ENCODE measurements around the gene PBRM1. TPM values are rescaled to one million over a fixed set of nuclear protein-coding genes. Genes with fewer than 3 reads are reported as not detected.
A peak's percentile ranks its signal among the peaks of the same experiment; 100 is the strongest.

The PBRM1 gene
- total RNA-seq, 1 experiment from 2014 or later, result 74.2 TPM

GRCh38 chr3:52539010-52539653 lies 146.6 kb downstream of the PBRM1 start:
- H3K4me3 Mint-ChIP-seq, result peak overlapping the region; percentile 0 to 24; a peak in 2 of 5 replicates
- Histone ChIP-seq H3K79me1 (ENCODE audit: insufficient read depth, low read depth, low read length, poor library complexity, severe bottlenecking) (peaks cover 6% of the 10 kb centered on the region), H3K56ac (ENCODE audit: insufficient read length, low read depth, low read length) (no peak overlapping the region), H2AK5ac (ENCODE audit: insufficient read length, low read length) (no peak overlapping the region), H3K18ac (ENCODE audit: insufficient read length, low read depth, low read length) (no peak overlapping the region), H4K5ac (ENCODE audit: insufficient read length, low read depth, low read length) (no peak overlapping the region), H3K14ac (ENCODE audit: insufficient read depth, low read length) (no peak overlapping the region), H3K27me3 (ENCODE audit: insufficient read depth, low read length) (no peaks in the 10 kb centered on the region), H3K9me3 (ENCODE audit: control insufficient read depth, low read depth, low read length) (no peaks in the 10 kb centered on the region), H3K79me2 (ENCODE audit: insufficient read depth, low read length) (peaks cover 12% of the 10 kb centered on the region; the same call in 1 of the 2 replicates), H3K23ac (ENCODE audit: insufficient read length, low read depth, low read length) (no peak overlapping the region), H2AFZ (ENCODE audit: low read length) (no peak overlapping the region), H3K4ac (ENCODE audit: low read depth, low read length) (no peak overlapping the region), H3K9ac (ENCODE audit: extremely low read depth, insufficient read length, low read length) (no peak overlapping the region), H3T11ph (ENCODE audit: low read length) (no peak overlapping the region), H4K91ac (ENCODE audit: insufficient read length, low read depth, low read length) (no peak overlapping the region), H2BK12ac (ENCODE audit: insufficient read length, low read depth, low read length) (no peak overlapping the region), H4K20me1 (ENCODE audit: control insufficient read depth, insufficient read depth, insufficient read length) (no peaks in the 10 kb centered on the region), H2BK15ac (ENCODE audit: low read depth, low read length) (no peak overlapping the region), H3K23me2 (ENCODE audit: insufficient read length, low read depth, low read length, poor library complexity, severe bottlenecking) (peaks cover 14% of the 10 kb centered on the region), H4K8ac (replicated peaks; ENCODE audit: insufficient read length, low read depth, low read length) (no peak overlapping the region), H3K4me1 (ENCODE audit: insufficient read depth, low read length) (peaks cover 6% of the 10 kb centered on the region), H2BK5ac (ENCODE audit: insufficient read length, low read length) (no peak overlapping the region), H3K27ac (ENCODE audit: insufficient read length, low read depth, low read length) (no peak overlapping the region), H2BK20ac (ENCODE audit: low read depth, low read length, poor library complexity, severe bottlenecking) (no peak overlapping the region), H2BK120ac (ENCODE audit: low read depth, low read length, poor library complexity, severe bottlenecking) (no peak overlapping the region), H3K4me2 (ENCODE audit: insufficient read depth, insufficient read length, low read length) (no peak overlapping the region)
- no peaks in the 10 kb centered on the region for H3K9me3 Mint-ChIP-seq
- H3K27ac Mint-ChIP-seq, result peak overlapping the region in 2 of 3 experiments; percentile 51 to 59; a peak in 3 of 7 replicates
- peaks cover 17 to 43% (median 27%) of the 10 kb centered on the region in 3 experiments for H3K36me3 Mint-ChIP-seq (ENCODE audit: insufficient read depth in 1 of 3, low read depth in 3 of 3)
- no peak for TF ChIP-seq CTCF (conservative IDR thresholded peaks at IDR 0.05)
- H3K4me1 Mint-ChIP-seq, result peaks cover 35 to 42% of the 10 kb centered on the region in 2 experiments
- no peak for DNase-seq
- H3K27me3 Mint-ChIP-seq (ENCODE audit: low read depth), result no peaks in the 10 kb centered on the region
- WGBS (ENCODE audit: extremely low coverage, insufficient read length, low lambda C conversion rate), result no CpG with 5 or more reads among the region's 5 CpGs

Measured in H9 (cell line).